ENCODE data around the gene USP28.

DNA sequence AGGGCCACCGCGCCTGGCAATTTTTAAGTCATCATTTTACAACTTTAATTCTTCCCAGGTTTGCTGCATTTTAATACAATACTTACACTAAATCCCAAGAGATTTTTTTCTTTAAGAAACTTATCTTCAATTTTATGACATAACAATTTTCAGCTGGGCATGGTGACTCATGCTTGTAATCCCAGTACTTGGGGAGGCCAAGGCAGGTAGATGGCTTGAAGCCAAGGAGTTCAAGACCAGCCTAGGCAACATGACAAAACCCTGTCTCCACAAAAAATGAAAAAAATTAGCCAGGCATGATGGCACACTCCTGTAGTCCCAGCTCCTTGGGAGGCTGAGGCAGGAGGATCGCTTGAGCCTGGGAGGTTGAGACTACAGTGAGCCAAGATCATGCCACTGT is 56.9 kb downstream of the USP28 start:
- TF ChIP-seq, protein P1, sequence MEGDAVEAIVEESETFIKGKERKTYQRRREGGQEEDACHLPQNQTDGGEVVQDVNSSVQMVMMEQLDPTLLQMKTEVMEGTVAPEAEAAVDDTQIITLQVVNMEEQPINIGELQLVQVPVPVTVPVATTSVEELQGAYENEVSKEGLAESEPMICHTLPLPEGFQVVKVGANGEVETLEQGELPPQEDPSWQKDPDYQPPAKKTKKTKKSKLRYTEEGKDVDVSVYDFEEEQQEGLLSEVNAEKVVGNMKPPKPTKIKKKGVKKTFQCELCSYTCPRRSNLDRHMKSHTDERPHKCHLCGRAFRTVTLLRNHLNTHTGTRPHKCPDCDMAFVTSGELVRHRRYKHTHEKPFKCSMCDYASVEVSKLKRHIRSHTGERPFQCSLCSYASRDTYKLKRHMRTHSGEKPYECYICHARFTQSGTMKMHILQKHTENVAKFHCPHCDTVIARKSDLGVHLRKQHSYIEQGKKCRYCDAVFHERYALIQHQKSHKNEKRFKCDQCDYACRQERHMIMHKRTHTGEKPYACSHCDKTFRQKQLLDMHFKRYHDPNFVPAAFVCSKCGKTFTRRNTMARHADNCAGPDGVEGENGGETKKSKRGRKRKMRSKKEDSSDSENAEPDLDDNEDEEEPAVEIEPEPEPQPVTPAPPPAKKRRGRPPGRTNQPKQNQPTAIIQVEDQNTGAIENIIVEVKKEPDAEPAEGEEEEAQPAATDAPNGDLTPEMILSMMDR (IDR thresholded peaks at IDR 0.05; ENCODE audit: insufficient read depth, low read depth, low read length) = no peak
- no peak for TF ChIP-seq EZH2 (IDR thresholded peaks at IDR 0.05; ENCODE audit: insufficient read depth, low read length)
